ENCODE results near the gene KIAA1328. TPM values are rescaled to one million over a fixed set of nuclear protein-coding genes. Genes with fewer than 3 reads are reported as not detected.

The KIAA1328 gene
- polyA plus RNA-seq, 4 donors: 8.9 to 11.3 (median 9.9) TPM

- DNase-seq (ENCODE audit: low read depth in 4 of 4, low spot score in 3 of 4): no peak
Measured at GRCh38 chr18:37247497-37248161, 418.7 kb downstream of the KIAA1328 start.

- no peak for DNase-seq (ENCODE audit: low read depth in 4 of 4, low spot score in 3 of 4)
Measured at GRCh38 chr18:37248281-37248680, 419.4 kb downstream of the KIAA1328 start.

DNA sequence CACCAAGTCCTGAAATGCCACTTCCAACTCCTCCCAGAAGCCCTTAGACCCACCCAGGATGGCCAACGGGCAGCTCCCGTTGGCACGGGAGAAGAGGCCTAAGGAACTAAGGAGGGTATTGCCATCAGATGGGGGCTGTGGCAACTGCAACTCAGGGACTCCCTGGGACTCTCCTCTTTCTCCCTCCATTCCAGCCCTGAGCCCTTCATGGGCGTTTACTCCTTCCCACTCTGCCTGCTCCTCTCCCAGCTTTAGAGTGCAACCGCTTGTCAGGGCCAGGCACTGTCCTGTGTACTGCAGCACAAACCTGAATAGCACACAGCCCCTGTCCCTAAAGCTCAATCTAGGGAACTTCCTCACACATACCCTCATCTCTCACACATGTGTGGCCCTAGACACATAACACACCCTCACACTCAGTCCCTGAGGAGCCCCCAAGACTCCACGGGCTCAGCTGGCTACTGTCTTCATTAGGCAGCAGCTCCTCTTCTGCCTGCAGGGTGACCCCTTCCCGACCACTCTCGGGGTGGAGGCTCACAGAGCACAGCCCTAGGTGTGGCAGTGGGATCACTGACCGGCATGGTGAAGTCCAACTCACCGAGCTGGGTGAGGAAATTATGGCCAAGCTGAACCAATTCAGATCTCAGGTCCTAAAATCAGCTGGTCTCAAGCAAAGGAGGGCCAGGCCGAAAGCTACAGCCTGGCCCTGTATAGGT is 420.4 kb downstream of the KIAA1328 start:
- no peak for DNase-seq (ENCODE audit: low read depth in 4 of 4, low spot score in 3 of 4)

DNA sequence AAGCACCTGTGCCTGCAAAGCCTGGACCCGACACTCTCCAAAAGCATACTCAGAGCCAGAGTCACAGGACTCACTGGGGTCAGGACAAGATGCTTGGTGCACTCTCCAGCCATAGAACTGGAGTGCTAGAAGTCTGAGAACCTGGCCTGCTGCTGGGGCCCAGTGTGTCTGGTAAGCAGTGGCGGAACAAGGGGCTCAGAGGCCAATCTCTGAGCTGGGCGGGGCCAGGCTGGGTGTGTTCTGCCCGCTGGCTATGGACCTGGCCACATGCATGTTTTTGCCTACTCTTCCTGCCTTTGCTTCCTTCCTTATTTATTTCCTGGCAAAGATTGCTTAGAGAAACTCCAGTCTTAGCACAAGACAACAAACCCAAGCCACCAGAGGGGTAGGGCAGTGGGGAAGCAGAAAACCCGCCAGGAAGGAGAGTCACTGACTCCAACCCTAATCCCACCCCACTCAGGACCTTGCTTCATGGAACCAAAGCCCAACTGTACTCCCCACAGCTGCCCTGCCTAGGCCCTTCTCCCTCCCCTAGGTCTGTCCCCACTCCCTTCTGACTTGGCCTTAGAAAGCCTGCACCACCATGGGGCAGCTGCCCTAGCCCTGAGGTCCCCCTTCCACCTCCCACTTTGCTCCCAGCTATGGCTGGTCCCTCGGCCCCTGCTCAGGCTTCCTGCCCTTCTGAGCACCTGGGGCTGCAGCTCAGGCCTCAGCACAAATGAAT is 421.1 kb downstream of the KIAA1328 start:
- no peak for DNase-seq (ENCODE audit: low read depth in 4 of 4, low spot score in 3 of 4)

DNA sequence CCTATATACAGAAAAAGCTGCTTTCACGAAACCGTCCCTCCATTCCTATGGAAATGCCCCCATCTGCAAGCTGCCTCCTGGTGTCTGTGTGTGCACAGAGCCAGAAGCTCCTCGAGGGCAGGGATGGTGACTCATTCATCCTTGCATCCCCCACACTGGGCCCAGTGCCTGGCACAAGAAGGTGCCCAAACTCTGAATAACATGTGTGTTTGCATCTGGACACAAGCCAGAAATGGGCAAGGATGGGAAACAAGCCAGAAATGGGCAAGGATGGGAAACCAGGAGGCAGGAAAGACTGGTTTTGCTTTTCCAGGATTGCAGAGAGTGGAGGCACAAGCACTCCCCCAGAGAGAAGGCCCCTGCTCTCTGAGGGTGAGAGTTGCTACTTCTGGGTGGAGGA is 422.8 kb downstream of the KIAA1328 start:
- no peak for DNase-seq (ENCODE audit: low read depth in 4 of 4, low spot score in 3 of 4)

GRCh38 chr18:37252342-37252741 is 423.4 kb downstream of the KIAA1328 start:
- DNase-seq (ENCODE audit: low read depth in 4 of 4, low spot score in 3 of 4): no peak

DNA sequence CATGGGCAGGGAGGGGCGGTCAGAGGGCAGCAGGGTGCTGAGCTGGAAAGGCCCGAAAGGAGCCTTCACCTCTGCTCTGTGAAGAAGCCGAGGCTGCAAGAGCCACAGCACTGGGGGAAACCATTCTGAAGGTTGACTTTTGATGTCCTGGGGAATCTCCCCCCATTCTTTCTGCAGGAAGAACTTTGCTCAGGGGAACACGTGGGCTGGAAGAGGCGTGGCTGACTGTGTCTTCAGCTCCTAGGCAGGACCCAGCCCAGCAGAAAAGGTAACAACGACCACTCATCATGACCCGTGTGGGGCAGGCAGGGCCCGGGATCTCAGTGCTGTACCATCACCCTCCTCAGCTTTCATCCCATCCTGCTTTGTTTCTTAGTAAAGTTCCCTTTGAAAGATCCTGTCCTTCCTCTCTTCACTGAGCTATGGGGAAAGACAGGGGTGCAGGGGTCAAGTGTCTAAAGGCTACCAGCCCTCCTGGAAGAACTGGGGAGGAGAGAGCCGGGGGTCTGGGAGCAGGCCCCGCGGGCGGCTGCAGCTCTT is 424.0 kb downstream of the KIAA1328 start:
- DNase-seq (ENCODE audit: low read depth in 4 of 4, low spot score in 3 of 4): no peak

- DNase-seq (ENCODE audit: low read depth in 4 of 4, low spot score in 3 of 4): no peak
Measured at GRCh38 chr18:37253394-37254235, 424.7 kb downstream of the KIAA1328 start.

DNA sequence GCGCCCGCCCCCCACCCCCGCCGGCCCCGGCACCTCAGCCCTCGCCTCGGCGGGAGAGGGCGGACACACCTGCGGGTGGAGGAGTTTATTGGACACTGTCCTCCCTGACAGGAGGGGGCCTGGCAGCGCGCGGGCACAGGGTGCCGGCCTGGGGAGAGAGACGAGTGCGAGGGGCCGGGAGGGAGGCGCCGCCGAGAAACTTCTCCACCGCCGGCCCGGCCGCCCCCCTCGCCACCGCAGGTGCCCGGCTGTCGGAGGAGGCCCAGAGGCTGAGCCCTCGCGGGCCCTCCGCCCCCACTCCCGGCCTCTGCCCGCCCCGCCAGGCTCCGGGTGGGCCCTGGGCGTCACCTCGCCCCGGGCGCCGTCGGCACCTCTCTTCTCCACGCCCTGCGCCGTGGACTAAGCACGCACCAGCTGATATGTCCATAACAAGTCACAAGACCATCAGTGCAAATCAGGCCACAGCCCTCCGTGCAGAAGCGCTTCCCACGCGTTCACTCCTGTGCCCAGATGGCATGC is 425.4 kb downstream of the KIAA1328 start:
- DNase-seq (ENCODE audit: low read depth in 4 of 4, low spot score in 3 of 4): no peak

GRCh38 chr18:37254973-37255372 is 426.0 kb downstream of the KIAA1328 start:
- no peak for DNase-seq (ENCODE audit: low read depth in 4 of 4, low spot score in 3 of 4)

- no peak for DNase-seq (ENCODE audit: low read depth in 4 of 4, low spot score in 3 of 4)
Measured at GRCh38 chr18:37258131-37258530, 429.2 kb downstream of the KIAA1328 start.

DNA sequence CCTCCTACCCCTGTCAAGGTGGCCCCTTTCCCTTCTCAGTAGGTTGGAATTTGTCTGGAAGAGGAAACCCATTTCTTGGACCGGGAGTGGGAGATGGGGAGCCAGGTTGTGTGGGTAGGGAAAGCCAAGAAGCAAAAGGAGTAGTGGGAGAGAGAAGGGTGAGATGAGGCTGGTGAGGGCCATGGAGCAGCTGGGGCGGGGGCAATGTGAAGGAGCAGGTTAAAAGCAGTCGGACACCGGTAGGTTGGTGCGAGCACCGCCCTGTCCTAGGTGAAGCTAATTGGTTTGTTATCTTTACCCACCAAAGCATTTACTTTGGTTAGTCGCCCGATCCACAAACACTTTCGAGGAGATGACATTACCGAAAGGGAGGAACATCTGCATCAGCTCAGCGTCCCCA is 429.9 kb downstream of the KIAA1328 start:
- no peak for DNase-seq (ENCODE audit: low read depth in 4 of 4, low spot score in 3 of 4)

GRCh38 chr18:37259711-37260110 is 430.8 kb downstream of the KIAA1328 start:
- DNase-seq (ENCODE audit: low read depth in 4 of 4, low spot score in 3 of 4): no peak

DNA sequence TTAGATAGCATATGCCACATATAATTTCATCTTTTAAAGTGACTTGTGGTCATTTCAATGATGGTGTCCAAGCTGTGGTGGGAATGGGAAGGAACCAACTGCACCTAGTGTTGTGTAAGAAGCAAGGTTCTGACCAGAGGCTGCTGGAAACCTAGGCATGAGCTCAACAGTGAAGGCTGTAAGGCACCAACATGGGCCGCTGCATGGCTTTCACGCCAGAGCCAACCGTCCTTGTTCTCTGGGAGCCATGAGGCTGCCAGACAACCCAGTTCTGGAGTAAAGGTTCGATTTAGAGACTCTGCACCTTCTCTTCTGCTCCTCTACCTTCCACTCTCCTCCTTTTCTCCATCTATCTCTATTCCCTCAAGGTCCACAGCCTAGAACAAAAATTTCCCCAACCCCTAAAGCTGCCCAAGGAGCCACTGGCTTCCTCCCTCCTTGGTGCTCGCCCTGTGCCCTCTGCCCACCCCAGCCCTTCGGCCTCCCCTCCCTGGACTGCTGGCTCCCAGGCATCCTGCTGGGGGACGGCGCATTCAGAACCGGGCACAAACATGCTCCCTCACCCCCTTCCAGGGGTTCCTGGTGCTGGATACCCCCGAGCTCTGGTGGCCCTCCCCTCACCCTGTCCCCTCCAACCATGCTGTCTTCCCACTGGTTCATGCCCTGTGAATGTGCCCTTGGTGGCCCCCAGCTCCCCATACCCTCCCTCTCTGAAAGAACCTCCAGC is 431.6 kb downstream of the KIAA1328 start:
- no peak for DNase-seq (ENCODE audit: low read depth in 4 of 4, low spot score in 3 of 4)

DNA sequence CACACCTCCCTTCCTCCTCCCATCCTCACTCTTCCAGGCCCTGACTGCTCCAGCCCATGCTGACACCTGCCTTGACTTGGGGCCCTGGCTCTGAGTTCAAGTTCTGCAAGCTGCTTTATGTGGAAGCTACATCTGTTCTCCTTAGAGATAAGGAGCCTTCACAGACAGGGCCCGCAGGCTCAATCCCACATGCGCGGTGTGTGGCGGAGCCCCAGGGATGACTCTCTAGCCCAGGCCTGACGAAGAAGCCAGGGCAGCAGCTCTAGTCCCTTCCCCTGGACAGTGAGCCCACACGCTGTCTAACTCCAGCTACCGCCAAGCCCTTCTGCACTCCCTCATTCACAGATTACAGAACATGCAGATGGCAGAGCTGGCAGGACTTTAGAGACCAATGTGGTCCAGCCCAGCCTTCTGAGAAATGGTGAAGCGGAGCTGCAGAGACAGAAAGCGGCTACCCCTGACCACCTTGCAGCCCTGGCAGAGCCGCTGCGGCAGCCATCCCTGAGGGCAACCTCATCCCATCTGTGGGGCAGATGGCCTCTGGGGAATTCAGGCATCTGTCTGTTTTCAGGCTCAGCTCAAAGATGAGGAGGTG is 432.4 kb downstream of the KIAA1328 start:
- DNase-seq (ENCODE audit: low read depth in 4 of 4, low spot score in 3 of 4): no peak

GRCh38 chr18:37261988-37262387 is 433.1 kb downstream of the KIAA1328 start:
- DNase-seq (ENCODE audit: low read depth in 4 of 4, low spot score in 3 of 4): no peak

DNA sequence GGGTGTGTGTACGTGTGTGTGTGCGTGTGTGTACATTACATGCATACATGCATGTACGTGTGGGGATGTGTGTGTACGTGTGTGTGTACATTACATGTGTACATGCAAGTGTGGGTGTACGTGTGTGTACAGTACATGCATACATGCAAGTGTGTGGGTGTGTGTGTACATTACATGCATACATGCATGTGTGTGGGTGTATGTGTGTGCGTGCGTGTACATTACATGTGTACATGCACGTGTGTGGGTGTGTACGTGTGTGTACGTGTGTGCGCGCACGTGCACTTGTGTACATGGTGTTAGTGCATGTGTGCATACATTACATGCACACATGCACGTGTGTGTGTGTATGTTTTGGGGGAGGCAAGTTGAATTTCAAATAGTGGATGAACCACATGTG is 436.0 kb downstream of the KIAA1328 start:
- no peak for DNase-seq (ENCODE audit: low read depth in 4 of 4, low spot score in 3 of 4)

DNA sequence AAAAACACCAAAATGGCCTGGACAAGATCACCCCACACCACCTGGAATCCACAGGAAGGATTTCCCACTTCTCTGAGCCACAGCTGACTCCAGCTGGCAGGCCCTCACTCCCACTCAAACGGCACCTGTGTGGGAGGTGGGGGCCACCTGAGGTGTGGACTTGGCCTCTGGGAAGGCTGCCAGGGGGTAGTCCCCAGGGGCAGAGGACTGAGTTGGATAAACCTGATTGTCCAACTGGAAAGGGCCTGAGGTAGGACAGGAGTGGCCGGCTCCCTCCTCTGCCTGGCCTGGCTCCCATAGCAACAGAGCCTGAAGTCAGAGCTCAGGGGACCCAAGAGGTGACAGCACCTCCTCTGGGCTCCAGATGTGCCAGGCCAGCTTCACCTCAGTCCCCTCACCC is 436.5 kb downstream of the KIAA1328 start:
- DNase-seq (ENCODE audit: low read depth in 4 of 4, low spot score in 3 of 4): no peak

GRCh38 chr18:37266290-37266689 is 437.4 kb downstream of the KIAA1328 start:
- DNase-seq (ENCODE audit: low read depth in 4 of 4, low spot score in 3 of 4): no peak

Measured in right renal pelvis (tissue), 4 donors.